Tibial artery (tissue), 4 donors: ENCODE results near the gene TAF6.

Experiments
- DNase-seq, 2 donors: peaks; one replicate each; pipeline ENCODE4 v3.0.0-alpha.2; 2019
- H3K27ac ChIP-seq, 2 donors: fragments of 200-600 bp; sonication (generic) in 1 of 2; 1 replicate in 1 of 2; 2 replicates in 1 of 2; pipeline ENCODE4 v1.5.1; 2018 to 2019; ENCODE audit warnings: mild to moderate bottlenecking in 1 of 2
- H3K27me3 ChIP-seq, 2 donors: fragments of 200-600 bp; sonication (generic) in 1 of 2; one replicate each; pipeline versions ENCODE4 v1.5.1 to v1.6.0; 2016 to 2019
- H3K36me3 ChIP-seq, 3 donors: fragments of 200-600 bp; sonication (generic) in 2 of 3; one replicate each; pipeline ENCODE4 v1.5.1; 2016 to 2019; ENCODE audit warnings: mild to moderate bottlenecking in 2 of 3
- H3K4me1 ChIP-seq, 4 donors: fragments of 200-600 bp; sonication (generic) in 2 of 4; 1 replicate in 3 of 4; 2 replicates in 1 of 4; pipeline ENCODE4 v1.5.1; 2016 to 2019
- H3K4me3 ChIP-seq, 2 donors: fragments of 200-600 bp; sonication (generic) in 1 of 2; 1 replicate in 1 of 2; 2 replicates in 1 of 2; pipeline ENCODE4 v1.5.1; 2018 to 2019; ENCODE audit warnings: mild to moderate bottlenecking in 2 of 2
- H3K9me3 ChIP-seq, 3 donors: fragments of 200-600 bp; sonication (generic) in 1 of 3; one replicate each; pipeline ENCODE4 v1.5.1; 2016 to 2019
- intact Hi-C: fragments of 100-400 bp; cut with DNase I; formaldehyde crosslinking; loops from one replicate; pipeline ENCODE4 v1.15.0; 2023; ENCODE audit warnings: low total_unique reads
- TF ChIP-seq, protein P1 (sequence below), 2 experiments: fragments of 200-600 bp in 1 of 2; fragments of 450-650 bp in 1 of 2; IDR thresholded peaks; one replicate each; pipeline ENCODE4 v1.5.1; 2017 to 2019; ENCODE audit warnings: antibody characterized with exemption in 2 of 2, mild to moderate bottlenecking in 1 of 2, moderate library complexity in 1 of 2

Gene TAF6

DNA sequence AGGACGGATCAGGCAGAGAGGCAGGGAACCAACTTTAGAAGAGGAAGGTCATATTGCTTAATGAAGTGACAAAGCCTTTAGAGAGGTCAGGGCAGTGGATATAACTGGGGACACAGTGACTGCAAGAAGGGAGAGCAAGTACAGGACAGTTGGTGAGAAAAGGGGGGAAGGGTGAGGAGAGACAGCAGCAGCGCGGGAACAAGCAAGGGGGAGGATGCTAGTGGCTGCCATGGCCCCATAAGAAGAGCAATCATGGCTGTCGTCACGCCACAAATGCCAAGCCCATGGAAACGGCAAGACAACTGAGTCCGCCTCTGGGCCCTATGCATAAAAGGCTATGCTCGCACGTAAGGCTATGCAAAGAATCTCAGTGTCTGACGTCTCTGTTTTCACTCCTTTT lies 46.7 kb downstream of the TAF6 start:
- no peak overlapping the region for H3K27ac ChIP-seq
- no peaks in the 10 kb centered on the region for H3K27me3 ChIP-seq
- peaks cover 83 to 99% (median 88%) of the 10 kb centered on the region in 3 donors for H3K36me3 ChIP-seq
- H3K4me1 ChIP-seq, result no peaks in the 10 kb centered on the region
- TF ChIP-seq, protein P1, sequence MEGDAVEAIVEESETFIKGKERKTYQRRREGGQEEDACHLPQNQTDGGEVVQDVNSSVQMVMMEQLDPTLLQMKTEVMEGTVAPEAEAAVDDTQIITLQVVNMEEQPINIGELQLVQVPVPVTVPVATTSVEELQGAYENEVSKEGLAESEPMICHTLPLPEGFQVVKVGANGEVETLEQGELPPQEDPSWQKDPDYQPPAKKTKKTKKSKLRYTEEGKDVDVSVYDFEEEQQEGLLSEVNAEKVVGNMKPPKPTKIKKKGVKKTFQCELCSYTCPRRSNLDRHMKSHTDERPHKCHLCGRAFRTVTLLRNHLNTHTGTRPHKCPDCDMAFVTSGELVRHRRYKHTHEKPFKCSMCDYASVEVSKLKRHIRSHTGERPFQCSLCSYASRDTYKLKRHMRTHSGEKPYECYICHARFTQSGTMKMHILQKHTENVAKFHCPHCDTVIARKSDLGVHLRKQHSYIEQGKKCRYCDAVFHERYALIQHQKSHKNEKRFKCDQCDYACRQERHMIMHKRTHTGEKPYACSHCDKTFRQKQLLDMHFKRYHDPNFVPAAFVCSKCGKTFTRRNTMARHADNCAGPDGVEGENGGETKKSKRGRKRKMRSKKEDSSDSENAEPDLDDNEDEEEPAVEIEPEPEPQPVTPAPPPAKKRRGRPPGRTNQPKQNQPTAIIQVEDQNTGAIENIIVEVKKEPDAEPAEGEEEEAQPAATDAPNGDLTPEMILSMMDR (IDR thresholded peaks at IDR 0.05), result no peak
- intact Hi-C loops, result no loop called here
- peaks cover 0 to 21% (median 21%) of the 10 kb centered on the region in 3 donors for H3K9me3 ChIP-seq
- no peak overlapping the region for H3K4me3 ChIP-seq
- no peak for DNase-seq

DNA sequence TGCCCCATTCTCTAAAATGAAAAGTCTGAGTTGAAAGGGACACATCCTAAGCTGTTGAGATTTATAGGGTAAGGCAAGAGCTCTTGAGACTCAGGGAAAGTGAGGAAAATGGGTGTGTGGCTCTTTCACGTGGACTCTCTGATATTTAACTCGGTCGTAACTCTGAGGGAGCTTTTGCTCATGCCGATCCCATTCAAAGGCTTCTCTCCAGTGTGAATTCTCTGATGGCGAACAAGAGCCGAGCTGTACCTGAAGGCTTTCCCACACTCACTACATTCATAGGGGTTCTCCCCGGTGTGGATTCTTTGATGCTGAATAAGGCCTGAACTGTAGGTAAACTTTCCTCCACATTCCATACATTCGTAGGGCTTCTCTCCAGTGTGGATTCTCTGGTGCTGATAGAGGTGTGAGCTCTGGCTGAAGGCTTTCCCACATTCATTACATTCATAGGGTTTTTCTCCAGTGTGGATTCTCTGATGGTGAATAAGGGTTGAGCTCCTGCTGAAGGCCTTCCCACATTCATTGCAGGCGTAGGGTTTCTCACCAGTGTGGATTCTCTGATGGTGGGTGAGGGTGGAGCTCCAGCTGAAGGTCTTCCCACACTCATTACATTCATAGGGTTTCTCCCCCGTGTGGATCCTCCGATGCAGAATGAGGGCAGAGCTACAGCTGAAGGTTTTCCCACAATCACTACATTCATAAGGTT lies 48.0 kb downstream of the TAF6 start:
- H3K4me1 ChIP-seq, result no peaks in the 10 kb centered on the region
- DNase-seq, result no peak
- H3K27me3 ChIP-seq, result no peaks in the 10 kb centered on the region
- H3K27ac ChIP-seq, result no peak overlapping the region
- intact Hi-C loops, result no loop called here
- TF ChIP-seq, protein P1 (IDR thresholded peaks at IDR 0.05), result no peak
- H3K36me3 ChIP-seq, result peaks cover 76 to 99% (median 76%) of the 10 kb centered on the region in 3 donors
- peaks cover 0 to 21% (median 21%) of the 10 kb centered on the region in 3 donors for H3K9me3 ChIP-seq
- no peak overlapping the region for H3K4me3 ChIP-seq

DNA sequence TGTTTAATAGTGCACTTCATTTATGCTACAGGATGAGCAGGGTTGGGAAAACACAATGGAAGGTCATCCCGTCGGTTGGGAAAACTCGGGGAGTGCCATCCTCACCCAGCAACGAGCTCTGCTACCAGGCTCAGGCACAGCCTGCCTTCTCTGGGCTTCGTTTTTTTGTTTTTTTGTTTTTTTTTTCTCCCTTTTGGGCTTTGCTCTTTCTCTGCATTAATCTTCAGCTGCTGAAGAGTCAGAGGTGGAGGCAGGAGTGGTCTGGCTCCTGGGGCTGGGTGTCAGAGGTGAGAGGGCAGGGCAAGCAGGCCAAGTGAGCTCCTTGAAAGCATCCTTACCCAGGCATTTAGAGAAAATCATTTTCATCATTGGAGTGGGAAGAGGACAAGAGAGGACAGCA lies 49.2 kb downstream of the TAF6 start:
- Histone ChIP-seq H3K27me3 (no peaks in the 10 kb centered on the region), H3K4me1 (peaks cover 0 to 9% (median 0%) of the 10 kb centered on the region in 4 donors), H3K27ac (no peak overlapping the region), H3K36me3 (peaks cover 65 to 97% (median 70%) of the 10 kb centered on the region in 3 donors), H3K9me3 (peaks cover 0 to 21% (median 21%) of the 10 kb centered on the region in 3 donors), H3K4me3 (no peak overlapping the region)
- no peak for DNase-seq
- TF ChIP-seq, protein P1 (IDR thresholded peaks at IDR 0.05), result no peak
- intact Hi-C loops, result no loop called here

DNA sequence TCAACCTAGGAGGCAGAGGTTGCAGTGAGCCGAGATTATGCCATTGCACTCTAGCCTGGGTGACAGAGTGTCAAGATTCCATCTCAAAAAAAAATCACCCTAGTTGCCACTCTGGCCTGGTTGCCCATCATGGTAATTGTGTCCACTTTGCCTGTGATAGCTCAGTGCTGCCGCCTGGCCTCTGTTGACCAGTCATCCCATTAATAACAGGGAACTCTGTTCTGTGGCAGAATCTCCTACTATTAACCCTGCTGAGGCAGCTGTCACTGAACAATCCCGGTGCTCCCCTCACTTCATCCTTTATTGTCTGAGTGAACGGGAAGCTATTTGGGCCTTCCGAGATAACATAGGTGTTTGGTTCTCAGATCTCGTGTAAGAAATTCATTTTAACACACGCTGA lies 52.2 kb downstream of the TAF6 start:
- TF ChIP-seq, protein P1 (IDR thresholded peaks at IDR 0.05), result no peak
- H3K27ac ChIP-seq, result no peak overlapping the region
- H3K4me3 ChIP-seq, result no peak overlapping the region
- H3K9me3 ChIP-seq, result peaks cover 0 to 21% (median 18%) of the 10 kb centered on the region in 3 donors
- H3K27me3 ChIP-seq, result no peaks in the 10 kb centered on the region
- DNase-seq, result no peak
- H3K4me1 ChIP-seq, result peaks cover 0 to 9% (median 0%) of the 10 kb centered on the region in 4 donors
- peaks cover 58 to 96% (median 65%) of the 10 kb centered on the region in 3 donors for H3K36me3 ChIP-seq
- intact Hi-C loops, result no loop called here

DNA sequence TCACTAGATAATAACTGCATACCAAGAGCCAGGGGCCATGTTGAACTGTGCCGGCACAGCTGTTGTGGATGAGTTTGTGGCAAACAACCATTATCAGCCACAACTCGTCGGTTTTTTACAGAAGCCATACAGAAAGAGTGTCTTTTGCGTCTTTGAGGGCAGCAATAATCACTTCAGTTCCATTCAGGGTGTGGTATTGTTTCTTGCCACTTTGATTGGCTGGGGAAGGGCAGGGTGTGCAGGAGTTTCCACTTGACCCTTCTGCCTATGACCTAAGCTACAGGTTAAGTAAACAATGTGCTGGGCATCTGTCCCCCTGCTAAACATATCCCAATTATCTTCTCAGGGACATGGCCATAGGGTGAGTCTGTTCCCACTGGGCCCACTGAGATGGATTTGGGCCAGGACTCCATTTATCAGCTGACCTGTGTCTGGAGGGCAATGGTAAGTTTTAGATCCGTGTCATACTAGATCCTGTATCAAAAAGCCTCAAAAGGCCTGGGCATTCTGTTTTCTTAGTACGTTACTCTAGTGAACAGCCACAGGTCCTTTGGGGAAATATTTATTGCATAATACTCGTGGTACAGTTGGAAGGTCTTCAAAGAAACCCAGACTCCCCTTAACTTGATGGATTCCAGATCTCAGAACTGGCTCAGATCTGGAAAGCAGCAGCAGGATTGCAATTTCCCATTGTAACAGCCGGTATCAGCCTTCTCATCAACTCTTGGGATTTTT lies 53.5 kb downstream of the TAF6 start:
- H3K4me1 ChIP-seq, result peaks cover 0 to 9% (median 0%) of the 10 kb centered on the region in 4 donors
- H3K27ac ChIP-seq, result peak overlapping the region in 1 of 2 donors; percentile 3
- H3K27me3 ChIP-seq, result no peaks in the 10 kb centered on the region
- peaks cover 52 to 96% (median 64%) of the 10 kb centered on the region in 3 donors for H3K36me3 ChIP-seq
- intact Hi-C loops, result no loop called here
- TF ChIP-seq, protein P1 (IDR thresholded peaks at IDR 0.05), result no peak
- peaks cover 0 to 8% (median 4%) of the 10 kb centered on the region in 3 donors for H3K9me3 ChIP-seq
- no peak overlapping the region for H3K4me3 ChIP-seq
- no peak for DNase-seq
